Stimulated activated CD8-positive, alpha-beta memory T cell treated with anti-CD3 and anti-CD28 coated beads, Interleukin-7, amount 100 ng/mL, for 48 hours (primary cell): Measurements from ENCODE around the gene PTPRD.

Experiments
- DNase-seq, 2 donors: peaks; one replicate each; pipeline ENCODE4 v3.0.0-alpha.2; 2020; ENCODE audit warnings: low read depth in 1 of 2; ENCODE audit errors: extremely low read depth in 1 of 2

PTPRD gene

GRCh38 chr9:8265281-8265680, 2347.5 kb downstream of the PTPRD start:
- DNase-seq, result no peak
